Lower leg skin (tissue), 4 donors: ENCODE data around the gene CYSTM1. TPM values are rescaled to one million over a fixed set of nuclear protein-coding genes. Genes with fewer than 3 reads are reported as not detected.
A peak's percentile ranks its signal among the peaks of the same experiment; 100 is the strongest.

ENCODE experiments used
- DNase-seq, 2 donors: peaks; one replicate each; pipeline ENCODE4 v3.0.0-alpha.2; 2019; ENCODE audit warnings: low spot score in 2 of 2
- H3K4me3 ChIP-seq: fragments of 200-600 bp; sonication (generic); 2 replicates; pipeline ENCODE4 v1.5.1; 2017; ENCODE audit warnings: mild to moderate bottlenecking, low read depth; ENCODE audit not compliant: poor library complexity, severe bottlenecking
- CTCF ChIP-seq, 3 donors: fragments of 450-650 bp; IDR thresholded peaks; one replicate each; pipeline ENCODE4 v1.5.1; 2016; ENCODE audit warnings: antibody characterized with exemption in 3 of 3, mild to moderate bottlenecking in 3 of 3, moderate library complexity in 2 of 3
- POLR2A ChIP-seq, 2 donors: fragments of 450-650 bp; IDR thresholded peaks; one replicate each; pipeline ENCODE4 v1.6.1; 2016 to 2017; ENCODE audit warnings: antibody characterized with exemption in 2 of 2, mild to moderate bottlenecking in 1 of 2, moderate library complexity in 1 of 2
- WGBS, 2 donors: methylation state at CpG; one replicate each; pipeline ENCODE4 v1.1.5; 2018; 5-methylcytosine and 5-hydroxymethylcytosine counted together
- intact Hi-C: fragments of 100-400 bp; cut with DNase I; formaldehyde crosslinking; loops from one replicate; pipeline ENCODE4 v1.15.0; 2023; ENCODE audit warnings: low total_unique reads
- total RNA-seq, 4 donors: library from RNA; depleted of rRNA; stranded (reverse); fragments of >200 nt; gene quantifications; one replicate each; pipeline ENCODE4 v1.1.0, GENCODE V29; 2016

CYSTM1 gene
- total RNA-seq, 4 donors from 2014 or later, result 12.9 to 53.6 (median 33.0) TPM

DNA sequence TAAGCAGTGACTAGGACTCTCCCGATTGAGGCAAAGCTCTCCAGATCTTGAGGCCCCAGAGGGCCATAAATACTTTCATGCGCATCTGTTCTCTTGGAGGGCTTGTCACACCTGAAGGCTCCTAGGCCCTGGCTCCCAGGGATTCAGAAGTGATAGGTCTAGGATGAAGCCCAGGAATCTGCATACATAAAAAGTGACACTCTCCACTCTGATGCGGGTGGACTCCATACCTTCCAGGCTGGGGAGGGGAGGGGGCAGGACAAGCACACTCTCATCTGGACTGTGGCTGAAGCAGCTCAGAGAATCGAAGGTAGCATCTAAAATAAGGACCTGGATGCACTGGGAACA is 9.1 kb upstream of the CYSTM1 start:
- no peak overlapping the region for H3K4me3 ChIP-seq

GRCh38 chr5:140166911-140167310 is 8.1 kb upstream of the CYSTM1 start:
- intact Hi-C loops, result no loop called here
- DNase-seq, result peak in 1 of 2 donors; percentile 12
- H3K4me3 ChIP-seq, result no peak overlapping the region
- TF ChIP-seq POLR2A (IDR thresholded peaks at IDR 0.05) (no peak), CTCF (IDR thresholded peaks at IDR 0.05) (no peak)

More for the DNA sequence above, 9.1 kb upstream of the CYSTM1 start:
- TF ChIP-seq CTCF (IDR thresholded peaks at IDR 0.05), result no peak
- TF ChIP-seq POLR2A (IDR thresholded peaks at IDR 0.05), result no peak
- intact Hi-C loops, result no loop called here
- DNase-seq, result peak in 1 of 2 donors; percentile 69
- WGBS, 2 donors, result 45 to 64% methylated on average over 4 of the region's 4 CpGs

- no peak for DNase-seq
- no peak overlapping the region for H3K4me3 ChIP-seq
- no peak for TF ChIP-seq CTCF (IDR thresholded peaks at IDR 0.05)
- TF ChIP-seq POLR2A (IDR thresholded peaks at IDR 0.05), result no peak
- intact Hi-C loops, result no loop called here
- WGBS, 2 donors, result 96 to 100% methylated on average over 2 of the region's 2 CpGs
Observed at GRCh38 chr5:140168371-140168770, 6.6 kb upstream of the CYSTM1 start.

GRCh38 chr5:140169410-140169809 is 5.6 kb upstream of the CYSTM1 start:
- no peak for TF ChIP-seq POLR2A (IDR thresholded peaks at IDR 0.05)
- TF ChIP-seq CTCF (IDR thresholded peaks at IDR 0.05), result no peak
- WGBS, 2 donors, result 86 to 100% methylated on average over 1 of the region's 1 CpG
- intact Hi-C loops, result no loop called here
- no peak overlapping the region for H3K4me3 ChIP-seq
- DNase-seq, result no peak

- no peak overlapping the region for H3K4me3 ChIP-seq
- intact Hi-C loops, result no loop called here
- DNase-seq, result peak in 1 of 2 donors; percentile 10
- no peak for TF ChIP-seq CTCF (IDR thresholded peaks at IDR 0.05)
- no peak for TF ChIP-seq POLR2A (IDR thresholded peaks at IDR 0.05)
- WGBS, 2 donors, result 76 to 86% methylated on average over 2 of the region's 2 CpGs
Observed at GRCh38 chr5:140172483-140172882, 2.5 kb upstream of the CYSTM1 start.

GRCh38 chr5:140174014-140174413 is 974 bp upstream of the CYSTM1 start:
- WGBS, 2 donors, result 94 to 98% methylated on average over 2 of the region's 2 CpGs
- intact Hi-C loops, result no loop called here
- no peak for DNase-seq
- TF ChIP-seq POLR2A (IDR thresholded peaks at IDR 0.05) (no peak), CTCF (IDR thresholded peaks at IDR 0.05) (no peak)
- no peak overlapping the region for H3K4me3 ChIP-seq
